PC-9 (cell line): Measurements from ENCODE around the gene PPP1R16B.

Experiments
- CTCF ChIP-seq: fragments of 200-600 bp; sonication (generic); conservative IDR thresholded peaks from 2 replicates; pipeline ENCODE4 v1.6.1; 2017; ENCODE audit warnings: mixed run types, antibody characterized with exemption, mild to moderate bottlenecking, moderate library complexity
- EZH2 ChIP-seq: fragments of 200-600 bp; sonication (generic); IDR thresholded peaks from 2 replicates; pipeline ENCODE4 v1.8.0; 2017; ENCODE audit warnings: antibody characterized with exemption, low read depth

DNA sequence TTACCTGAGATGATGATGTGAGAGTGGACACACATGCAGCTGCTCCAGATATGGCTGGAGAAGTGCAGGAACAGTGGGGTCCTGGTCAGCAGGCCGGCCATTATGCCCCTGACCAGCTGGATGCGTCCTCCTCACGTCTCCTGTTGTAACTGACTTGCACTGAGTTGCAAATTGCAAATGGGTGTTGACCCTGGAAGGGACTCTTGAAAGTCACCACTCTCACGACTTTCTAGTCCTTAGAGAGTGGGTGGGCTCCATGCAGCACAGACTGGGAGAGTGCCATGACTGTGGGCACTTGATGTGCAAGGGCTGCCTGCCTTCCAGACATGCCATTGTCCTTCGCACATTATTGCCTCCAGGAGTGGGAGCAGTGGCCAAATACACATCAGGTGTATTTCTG, 131.5 kb downstream of the PPP1R16B start:
- TF ChIP-seq EZH2, result no peak
- no peak for TF ChIP-seq CTCF
